Adrenal gland (tissue), 5 donors: ENCODE measurements around the gene DCAF6.

Experiments used
- CTCF ChIP-seq, 6 experiments: fragments of 450-650 bp in 4 of 6; fragments of 200-600 bp in 2 of 6; sonication (generic) in 1 of 6; IDR thresholded peaks; 1 replicate in 5 of 6; 2 replicates in 1 of 6; pipeline versions ENCODE4 v1.5.1 to v1.8.0; 2016 to 2021; ENCODE audit warnings: antibody characterized with exemption in 6 of 6, mild to moderate bottlenecking in 2 of 6, moderate library complexity in 1 of 6
- POLR2A ChIP-seq, 2 donors: fragments of 450-650 bp; IDR thresholded peaks; one replicate each; pipeline ENCODE4 v1.6.1; 2017; ENCODE audit warnings: antibody characterized with exemption in 2 of 2, mild to moderate bottlenecking in 2 of 2, moderate library complexity in 1 of 2
- donor health status: DM: no; HTN: no; CAD: no.

- no peak for TF ChIP-seq CTCF (IDR thresholded peaks at IDR 0.05)
- no peak for TF ChIP-seq POLR2A (IDR thresholded peaks at IDR 0.05)
These were observed 45.5 kb downstream of the DCAF6 start for GRCh38 chr1:167981933-167982332.
